Fibroblast of lung (primary cell): ENCODE data around the gene TMED7.

Source experiments
- EZH2 ChIP-seq: IDR thresholded peaks from 2 replicates; pipeline ENCODE4 v1.5.1; 2012; ENCODE audit warnings: low read length, control low read depth, mild to moderate bottlenecking; ENCODE audit errors: missing control alignments
- TF ChIP-seq, protein P1 (sequence below), 2 donors: IDR thresholded peaks in 1 of 2; conservative IDR thresholded peaks in 1 of 2; 1 replicate in 1 of 2; 2 replicates in 1 of 2; pipeline ENCODE4 v1.5.1; 2011 to 2012; ENCODE audit warnings: low read length in 2 of 2, control low read depth in 1 of 2, inconsistent platforms in 1 of 2, low read depth in 1 of 2, mild to moderate bottlenecking in 1 of 2

DNA sequence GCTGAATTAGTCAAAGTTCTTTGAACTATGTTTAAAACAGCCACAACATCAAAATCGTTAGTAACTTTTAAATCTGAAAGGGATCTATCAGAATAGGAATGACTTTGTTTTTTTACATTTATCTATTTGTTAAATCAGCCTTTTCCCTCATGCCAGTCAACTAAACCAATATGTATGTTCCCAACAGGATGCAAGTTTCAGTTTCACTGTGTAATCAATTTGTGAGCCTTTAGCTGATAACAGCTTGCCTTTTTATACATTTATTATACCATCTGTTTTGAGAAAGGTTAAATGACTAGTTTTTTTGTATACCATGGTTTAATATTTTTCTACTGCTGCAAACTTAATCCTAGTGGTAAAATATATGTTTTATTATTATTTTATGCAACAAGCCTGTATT is 8.9 kb downstream of the TMED7 start:
- TF ChIP-seq, protein P1, sequence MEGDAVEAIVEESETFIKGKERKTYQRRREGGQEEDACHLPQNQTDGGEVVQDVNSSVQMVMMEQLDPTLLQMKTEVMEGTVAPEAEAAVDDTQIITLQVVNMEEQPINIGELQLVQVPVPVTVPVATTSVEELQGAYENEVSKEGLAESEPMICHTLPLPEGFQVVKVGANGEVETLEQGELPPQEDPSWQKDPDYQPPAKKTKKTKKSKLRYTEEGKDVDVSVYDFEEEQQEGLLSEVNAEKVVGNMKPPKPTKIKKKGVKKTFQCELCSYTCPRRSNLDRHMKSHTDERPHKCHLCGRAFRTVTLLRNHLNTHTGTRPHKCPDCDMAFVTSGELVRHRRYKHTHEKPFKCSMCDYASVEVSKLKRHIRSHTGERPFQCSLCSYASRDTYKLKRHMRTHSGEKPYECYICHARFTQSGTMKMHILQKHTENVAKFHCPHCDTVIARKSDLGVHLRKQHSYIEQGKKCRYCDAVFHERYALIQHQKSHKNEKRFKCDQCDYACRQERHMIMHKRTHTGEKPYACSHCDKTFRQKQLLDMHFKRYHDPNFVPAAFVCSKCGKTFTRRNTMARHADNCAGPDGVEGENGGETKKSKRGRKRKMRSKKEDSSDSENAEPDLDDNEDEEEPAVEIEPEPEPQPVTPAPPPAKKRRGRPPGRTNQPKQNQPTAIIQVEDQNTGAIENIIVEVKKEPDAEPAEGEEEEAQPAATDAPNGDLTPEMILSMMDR (conservative IDR thresholded peaks at IDR 0.05 in 1 of 2, IDR thresholded peaks at IDR 0.05 in 1 of 2; ENCODE audit: low read depth in 1 of 2, low read length in 2 of 2): no peak
- no peak for TF ChIP-seq EZH2
